Endometrium (tissue), 2 donors: ENCODE data around the gene QRICH1.

ENCODE experiments used
- FAIRE-seq: peaks from 2 replicates; lab custom pipeline; 2012; peaks lifted over from hg19 to GRCh38; lab: Jason Lieb, UNC
- donor health status: control.
- donor health status: control.

QRICH1 gene

GRCh38 chr3:49032646-49033304 lies 61.1 kb downstream of the QRICH1 start:
- no peak for FAIRE-seq

GRCh38 chr3:49030321-49030720 lies 63.5 kb downstream of the QRICH1 start:
- FAIRE-seq = no peak

- FAIRE-seq = no peak
Measured at GRCh38 chr3:49029563-49029884, 64.3 kb downstream of the QRICH1 start.

- peak; percentile 67 for FAIRE-seq
Measured at GRCh38 chr3:49028673-49029562, 65.0 kb downstream of the QRICH1 start, which contains the start of gene IMPDH2. Gene IMPDH2, minus strand, starts transcription at chr3:49029398. Its CDS starts 48 bp downstream, at chr3:49029350.

- FAIRE-seq = no peak
Measured at GRCh38 chr3:49028298-49028672, 65.6 kb downstream of the QRICH1 start.

GRCh38 chr3:49027634-49028033 lies 66.2 kb downstream of the QRICH1 start:
- FAIRE-seq = no peak

GRCh38 chr3:49026536-49026935 lies 67.3 kb downstream of the QRICH1 start:
- FAIRE-seq = no peak

- no peak for FAIRE-seq
Measured at GRCh38 chr3:49025793-49026520, 67.9 kb downstream of the QRICH1 start.

GRCh38 chr3:49025005-49025792 lies 68.7 kb downstream of the QRICH1 start:
- no peak for FAIRE-seq

- FAIRE-seq = no peak
Measured at GRCh38 chr3:49024449-49024848, 69.4 kb downstream of the QRICH1 start.

GRCh38 chr3:49023775-49024174 lies 70.1 kb downstream of the QRICH1 start:
- no peak for FAIRE-seq

- FAIRE-seq = no peak
Measured at GRCh38 chr3:49022688-49023171, 71.1 kb downstream of the QRICH1 start.

GRCh38 chr3:49021813-49022687 lies 71.8 kb downstream of the QRICH1 start, which contains the start of gene NDUFAF3:
Gene NDUFAF3, plus strand, starts transcription at chr3:49022121. Its CDS starts 24 bp downstream, at chr3:49022145.
- no peak for FAIRE-seq

- FAIRE-seq = peak; percentile 94
Measured at GRCh38 chr3:49021213-49021812, 72.6 kb downstream of the QRICH1 start.

- FAIRE-seq = no peak
Measured at GRCh38 chr3:49020330-49021212, 73.3 kb downstream of the QRICH1 start.

GRCh38 chr3:49019941-49020329 lies 73.9 kb downstream of the QRICH1 start:
- FAIRE-seq = no peak

GRCh38 chr3:49018707-49019006 lies 75.2 kb downstream of the QRICH1 start:
- FAIRE-seq = no peak

- FAIRE-seq = no peak
Measured at GRCh38 chr3:49017971-49018706, 75.7 kb downstream of the QRICH1 start, which contains the start of gene DALRD3. Gene DALRD3, minus strand, starts transcription at chr3:49018580. Its CDS starts 16 bp downstream, at chr3:49018564.
